HEK293 (cell line): ENCODE measurements around the gene LAMA4.

Source experiments
- KLF1 ChIP-seq: fragments of 450-650 bp; formaldehyde crosslinking; IDR thresholded peaks from 2 replicates; pipeline ENCODE4 v1.5.1; 2016; ENCODE audit warnings: missing biosample characterization, missing genetic modification characterization
- SALL2 ChIP-seq: fragments of 450-650 bp; formaldehyde crosslinking; IDR thresholded peaks from 2 replicates; pipeline ENCODE4 v1.5.0; 2017; ENCODE audit warnings: missing biosample characterization, mild to moderate bottlenecking, missing genetic modification characterization, borderline replicate concordance
- SP3 ChIP-seq: fragments of 450-650 bp; formaldehyde crosslinking; IDR thresholded peaks from 2 replicates; pipeline ENCODE4 v1.5.1; 2016; ENCODE audit warnings: missing biosample characterization, missing genetic modification characterization
- TCF7L2 ChIP-seq: IDR thresholded peaks from 2 replicates; pipeline ENCODE4 v1.6.1; 2011; ENCODE audit warnings: low read depth, mild to moderate bottlenecking, inconsistent platforms, low read length, moderate library complexity, borderline replicate concordance
- YY1 ChIP-seq: fragments of 450-650 bp; formaldehyde crosslinking; IDR thresholded peaks from 2 replicates; pipeline ENCODE4 v1.5.1; 2018; ENCODE audit warnings: missing biosample characterization, missing genetic modification characterization
- ZBTB1 ChIP-seq: fragments of 450-650 bp; formaldehyde crosslinking; IDR thresholded peaks from 2 replicates; pipeline ENCODE4 v1.5.1; 2016; ENCODE audit warnings: missing biosample characterization, missing genetic modification characterization
- ZBTB8A ChIP-seq: fragments of 450-650 bp; formaldehyde crosslinking; IDR thresholded peaks from 2 replicates; pipeline ENCODE4 v1.5.1; 2016; ENCODE audit warnings: missing biosample characterization, missing genetic modification characterization
- ZFP41 ChIP-seq: fragments of 450-650 bp; formaldehyde crosslinking; IDR thresholded peaks from 2 replicates; pipeline ENCODE4 v1.5.1; 2016; ENCODE audit warnings: missing biosample characterization, missing genetic modification characterization, borderline replicate concordance
- ZNF121 ChIP-seq: fragments of 450-650 bp; formaldehyde crosslinking; IDR thresholded peaks from 2 replicates; pipeline ENCODE4 v1.5.1; 2016; ENCODE audit warnings: missing biosample characterization, missing genetic modification characterization
- TF ChIP-seq, protein P1 (sequence below): fragments of 450-650 bp; formaldehyde crosslinking; IDR thresholded peaks from 2 replicates; pipeline ENCODE4 v1.5.1; 2016; ENCODE audit warnings: missing biosample characterization, missing genetic modification characterization
- TF ChIP-seq, protein P2 (sequence below): fragments of 450-650 bp; formaldehyde crosslinking; IDR thresholded peaks from 2 replicates; pipeline ENCODE4 v1.5.1; 2016; ENCODE audit warnings: missing biosample characterization, missing genetic modification characterization
- TF ChIP-seq, protein P3 (sequence below): fragments of 450-650 bp; formaldehyde crosslinking; IDR thresholded peaks from 2 replicates; pipeline ENCODE4 v1.5.1; 2016; ENCODE audit warnings: missing biosample characterization, missing genetic modification characterization

DNA sequence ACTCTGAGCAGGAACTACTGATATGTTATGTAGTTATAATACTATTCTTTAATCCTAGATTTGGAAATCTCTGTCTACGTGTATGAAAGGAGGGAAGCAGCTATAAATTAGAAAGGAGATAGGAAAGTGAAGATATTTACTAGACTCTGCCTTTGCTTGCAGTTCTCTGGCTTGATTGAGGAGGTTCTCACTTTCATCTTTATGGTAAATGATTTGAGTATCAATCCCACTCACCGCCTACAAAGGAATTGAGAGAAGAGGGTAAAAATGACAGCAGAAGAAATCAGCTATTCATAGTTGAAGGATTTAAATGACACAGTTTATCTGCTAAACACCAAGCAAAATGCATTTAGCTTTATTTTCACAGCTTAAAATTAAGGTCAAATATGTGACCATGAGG is 99.7 kb downstream of the LAMA4 start:
- TF ChIP-seq ZFP41 (tag by site-specific recombination) (no peak), YY1 (tag by site-specific recombination) (no peak), ZBTB8A (no peak), SP3 (tag by site-specific recombination) (no peak), KLF1 (tag by site-specific recombination) (no peak), ZBTB1 (tag by site-specific recombination) (no peak), SALL2 (no peak), TCF7L2 (no peak), ZNF121 (no peak)
- TF ChIP-seq, protein P1, sequence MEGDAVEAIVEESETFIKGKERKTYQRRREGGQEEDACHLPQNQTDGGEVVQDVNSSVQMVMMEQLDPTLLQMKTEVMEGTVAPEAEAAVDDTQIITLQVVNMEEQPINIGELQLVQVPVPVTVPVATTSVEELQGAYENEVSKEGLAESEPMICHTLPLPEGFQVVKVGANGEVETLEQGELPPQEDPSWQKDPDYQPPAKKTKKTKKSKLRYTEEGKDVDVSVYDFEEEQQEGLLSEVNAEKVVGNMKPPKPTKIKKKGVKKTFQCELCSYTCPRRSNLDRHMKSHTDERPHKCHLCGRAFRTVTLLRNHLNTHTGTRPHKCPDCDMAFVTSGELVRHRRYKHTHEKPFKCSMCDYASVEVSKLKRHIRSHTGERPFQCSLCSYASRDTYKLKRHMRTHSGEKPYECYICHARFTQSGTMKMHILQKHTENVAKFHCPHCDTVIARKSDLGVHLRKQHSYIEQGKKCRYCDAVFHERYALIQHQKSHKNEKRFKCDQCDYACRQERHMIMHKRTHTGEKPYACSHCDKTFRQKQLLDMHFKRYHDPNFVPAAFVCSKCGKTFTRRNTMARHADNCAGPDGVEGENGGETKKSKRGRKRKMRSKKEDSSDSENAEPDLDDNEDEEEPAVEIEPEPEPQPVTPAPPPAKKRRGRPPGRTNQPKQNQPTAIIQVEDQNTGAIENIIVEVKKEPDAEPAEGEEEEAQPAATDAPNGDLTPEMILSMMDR, result no peak
- TF ChIP-seq, protein P2, sequence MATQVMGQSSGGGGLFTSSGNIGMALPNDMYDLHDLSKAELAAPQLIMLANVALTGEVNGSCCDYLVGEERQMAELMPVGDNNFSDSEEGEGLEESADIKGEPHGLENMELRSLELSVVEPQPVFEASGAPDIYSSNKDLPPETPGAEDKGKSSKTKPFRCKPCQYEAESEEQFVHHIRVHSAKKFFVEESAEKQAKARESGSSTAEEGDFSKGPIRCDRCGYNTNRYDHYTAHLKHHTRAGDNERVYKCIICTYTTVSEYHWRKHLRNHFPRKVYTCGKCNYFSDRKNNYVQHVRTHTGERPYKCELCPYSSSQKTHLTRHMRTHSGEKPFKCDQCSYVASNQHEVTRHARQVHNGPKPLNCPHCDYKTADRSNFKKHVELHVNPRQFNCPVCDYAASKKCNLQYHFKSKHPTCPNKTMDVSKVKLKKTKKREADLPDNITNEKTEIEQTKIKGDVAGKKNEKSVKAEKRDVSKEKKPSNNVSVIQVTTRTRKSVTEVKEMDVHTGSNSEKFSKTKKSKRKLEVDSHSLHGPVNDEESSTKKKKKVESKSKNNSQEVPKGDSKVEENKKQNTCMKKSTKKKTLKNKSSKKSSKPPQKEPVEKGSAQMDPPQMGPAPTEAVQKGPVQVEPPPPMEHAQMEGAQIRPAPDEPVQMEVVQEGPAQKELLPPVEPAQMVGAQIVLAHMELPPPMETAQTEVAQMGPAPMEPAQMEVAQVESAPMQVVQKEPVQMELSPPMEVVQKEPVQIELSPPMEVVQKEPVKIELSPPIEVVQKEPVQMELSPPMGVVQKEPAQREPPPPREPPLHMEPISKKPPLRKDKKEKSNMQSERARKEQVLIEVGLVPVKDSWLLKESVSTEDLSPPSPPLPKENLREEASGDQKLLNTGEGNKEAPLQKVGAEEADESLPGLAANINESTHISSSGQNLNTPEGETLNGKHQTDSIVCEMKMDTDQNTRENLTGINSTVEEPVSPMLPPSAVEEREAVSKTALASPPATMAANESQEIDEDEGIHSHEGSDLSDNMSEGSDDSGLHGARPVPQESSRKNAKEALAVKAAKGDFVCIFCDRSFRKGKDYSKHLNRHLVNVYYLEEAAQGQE (tag by site-specific recombination), result no peak
- TF ChIP-seq, protein P3, sequence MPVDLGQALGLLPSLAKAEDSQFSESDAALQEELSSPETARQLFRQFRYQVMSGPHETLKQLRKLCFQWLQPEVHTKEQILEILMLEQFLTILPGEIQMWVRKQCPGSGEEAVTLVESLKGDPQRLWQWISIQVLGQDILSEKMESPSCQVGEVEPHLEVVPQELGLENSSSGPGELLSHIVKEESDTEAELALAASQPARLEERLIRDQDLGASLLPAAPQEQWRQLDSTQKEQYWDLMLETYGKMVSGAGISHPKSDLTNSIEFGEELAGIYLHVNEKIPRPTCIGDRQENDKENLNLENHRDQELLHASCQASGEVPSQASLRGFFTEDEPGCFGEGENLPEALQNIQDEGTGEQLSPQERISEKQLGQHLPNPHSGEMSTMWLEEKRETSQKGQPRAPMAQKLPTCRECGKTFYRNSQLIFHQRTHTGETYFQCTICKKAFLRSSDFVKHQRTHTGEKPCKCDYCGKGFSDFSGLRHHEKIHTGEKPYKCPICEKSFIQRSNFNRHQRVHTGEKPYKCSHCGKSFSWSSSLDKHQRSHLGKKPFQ, result no peak
